ENCODE data around the gene MEOX1.

The MEOX1 gene

GRCh38 chr17:43690624-43691316, 29.0 kb upstream of the MEOX1 start:
- TF ChIP-seq NFIC (IDR thresholded peaks at IDR 0.05): no peak
- TF ChIP-seq FOXM1 (IDR thresholded peaks at IDR 0.05; ENCODE audit: borderline replicate concordance, low read depth): no peak
- no peak for TF ChIP-seq YY1 (IDR thresholded peaks at IDR 0.05; ENCODE audit: low read depth)
- TF ChIP-seq TEAD4 (IDR thresholded peaks at IDR 0.05): no peak
- no peak for TF ChIP-seq EGR1 (IDR thresholded peaks at IDR 0.05)
- TF ChIP-seq CREB1 (IDR thresholded peaks at IDR 0.05; ENCODE audit: low read depth): no peak
- TF ChIP-seq TCF12 (IDR thresholded peaks at IDR 0.05; ENCODE audit: low read depth): no peak
- no peak for TF ChIP-seq RAD21 (IDR thresholded peaks at IDR 0.05; ENCODE audit: low read depth)
- no peak for TF ChIP-seq MAX (IDR thresholded peaks at IDR 0.05)
- TF ChIP-seq EP300 (IDR thresholded peaks at IDR 0.05; ENCODE audit: borderline replicate concordance): no peak
- no peak for TF ChIP-seq USF1 (IDR thresholded peaks at IDR 0.05)
- TF ChIP-seq ZBTB7A (IDR thresholded peaks at IDR 0.05; ENCODE audit: low read depth): no peak
- TF ChIP-seq REST (IDR thresholded peaks at IDR 0.05; ENCODE audit: low read depth): no peak

- TF ChIP-seq EP300 (IDR thresholded peaks at IDR 0.05; ENCODE audit: borderline replicate concordance) (no peak), REST (IDR thresholded peaks at IDR 0.05; ENCODE audit: low read depth) (no peak), CREB1 (IDR thresholded peaks at IDR 0.05; ENCODE audit: low read depth) (no peak), RAD21 (IDR thresholded peaks at IDR 0.05; ENCODE audit: low read depth) (no peak), EGR1 (IDR thresholded peaks at IDR 0.05) (no peak), CEBPB (IDR thresholded peaks at IDR 0.05) (no peak), TEAD4 (IDR thresholded peaks at IDR 0.05) (no peak), ZBTB7A (IDR thresholded peaks at IDR 0.05; ENCODE audit: low read depth) (no peak), USF1 (IDR thresholded peaks at IDR 0.05) (no peak), YY1 (IDR thresholded peaks at IDR 0.05; ENCODE audit: low read depth) (no peak), TCF12 (IDR thresholded peaks at IDR 0.05; ENCODE audit: low read depth) (no peak), MAX (IDR thresholded peaks at IDR 0.05) (no peak), TAF1 (IDR thresholded peaks at IDR 0.05; ENCODE audit: low read depth) (no peak), FOXM1 (IDR thresholded peaks at IDR 0.05; ENCODE audit: borderline replicate concordance, low read depth) (no peak), NFIC (IDR thresholded peaks at IDR 0.05) (no peak)
Observed at GRCh38 chr17:43689814-43690213, 28.1 kb upstream of the MEOX1 start.

- no peak for TF ChIP-seq YY1 (IDR thresholded peaks at IDR 0.05; ENCODE audit: low read depth)
- no peak for TF ChIP-seq EGR1 (IDR thresholded peaks at IDR 0.05)
- TF ChIP-seq TCF12 (IDR thresholded peaks at IDR 0.05; ENCODE audit: low read depth): no peak
- TF ChIP-seq TEAD4 (IDR thresholded peaks at IDR 0.05): no peak
- TF ChIP-seq USF1 (IDR thresholded peaks at IDR 0.05): no peak
- TF ChIP-seq FOXM1 (IDR thresholded peaks at IDR 0.05; ENCODE audit: borderline replicate concordance, low read depth): no peak
- TF ChIP-seq ZBTB7A (IDR thresholded peaks at IDR 0.05; ENCODE audit: low read depth): no peak
- TF ChIP-seq NFIC (IDR thresholded peaks at IDR 0.05): no peak
- no peak for TF ChIP-seq RAD21 (IDR thresholded peaks at IDR 0.05; ENCODE audit: low read depth)
- no peak for TF ChIP-seq REST (IDR thresholded peaks at IDR 0.05; ENCODE audit: low read depth)
- no peak for TF ChIP-seq CEBPB (IDR thresholded peaks at IDR 0.05)
- TF ChIP-seq EP300 (IDR thresholded peaks at IDR 0.05; ENCODE audit: borderline replicate concordance): no peak
- no peak for TF ChIP-seq CREB1 (IDR thresholded peaks at IDR 0.05; ENCODE audit: low read depth)
- TF ChIP-seq TAF1 (IDR thresholded peaks at IDR 0.05; ENCODE audit: low read depth): no peak
- TF ChIP-seq MAX (IDR thresholded peaks at IDR 0.05): no peak
Observed at GRCh38 chr17:43689131-43689530, 27.4 kb upstream of the MEOX1 start.
